Measurements from ENCODE around the gene FIGN. TPM values are rescaled to one million over a fixed set of nuclear protein-coding genes. Genes with fewer than 3 reads are reported as not detected.

The FIGN gene
- total and polyA plus RNA-seq, 2 of the 4 experiments (the other 2 are of a cell fraction), result 0.77 to 0.90 TPM

DNA sequence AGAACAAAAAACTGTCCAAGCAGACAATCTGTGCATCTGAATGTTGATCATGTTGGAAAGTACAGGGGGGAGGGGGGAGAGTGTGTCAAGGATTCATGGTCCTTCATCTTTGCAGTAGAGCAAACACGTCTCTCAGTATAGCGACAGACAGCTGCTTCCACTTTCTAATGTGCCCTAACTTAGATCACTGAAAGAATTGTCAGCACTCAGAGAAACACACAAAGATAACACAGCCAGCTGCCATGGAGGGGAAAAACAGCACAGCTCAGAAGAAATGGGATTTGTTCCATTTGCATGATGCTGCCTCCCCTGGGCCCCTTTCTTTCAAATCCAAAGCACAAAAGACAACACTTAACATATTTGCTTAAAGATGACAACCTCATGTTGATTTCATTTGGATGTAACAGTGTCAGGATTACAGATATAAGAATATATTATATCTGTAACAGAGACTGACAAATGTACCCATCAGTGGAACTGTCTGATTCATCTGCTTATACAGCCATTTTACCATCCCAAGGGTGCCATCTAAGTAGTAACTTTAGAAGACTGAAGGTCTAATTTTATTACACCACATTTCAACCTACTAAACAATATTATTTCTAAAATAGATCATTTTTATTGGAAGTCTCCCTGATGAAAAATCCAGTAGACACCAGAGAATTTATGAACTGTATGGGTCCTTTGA is 17.7 kb downstream of the FIGN start:
- Histone ChIP-seq H3K27ac (ENCODE audit: insufficient read depth, low read length) (no peak overlapping the region), H3K9me3 (ENCODE audit: control insufficient read depth, insufficient read depth, low read length) (no peaks in the 10 kb centered on the region), H3K14ac (replicated peaks; ENCODE audit: low read depth, low read length) (peak overlapping the region; percentile 36; the same call in 1 of the 2 replicates), H2AK9ac (replicated peaks; ENCODE audit: low read depth, low read length, poor library complexity) (no peak overlapping the region), H2BK5ac (ENCODE audit: low read depth, low read length, poor library complexity, severe bottlenecking) (no peak overlapping the region), H4K8ac (ENCODE audit: low read depth in 2 of 2, low read length in 2 of 2) (no peak overlapping the region), H3K56ac (ENCODE audit: extremely low read depth, insufficient read depth, low read length) (no peak overlapping the region), H3K79me1 (ENCODE audit: low read depth in 1 of 2, low read length in 2 of 2) (no peaks in the 10 kb centered on the region; a peak in 1 of 4 replicates), H4K5ac (ENCODE audit: low read depth, low read length) (no peak overlapping the region), H3K27me3 (ENCODE audit: control insufficient read depth, insufficient read depth, low read length) (no peaks in the 10 kb centered on the region), H4K91ac (ENCODE audit: insufficient read depth, low read depth, low read length) (no peak overlapping the region), H3K4me1 (ENCODE audit: control insufficient read depth, insufficient read depth, low read length) (no peaks in the 10 kb centered on the region), H4K20me1 (ENCODE audit: insufficient read depth, low read length) (no peaks in the 10 kb centered on the region; the same call in 1 of the 2 replicates), H3K4me3 (ENCODE audit: insufficient read depth, low read depth, low read length) (no peak overlapping the region), H3K9me1 (ENCODE audit: insufficient read depth, low read length) (peaks cover 3% of the 10 kb centered on the region; the same call in 1 of the 2 replicates), H2BK120ac (ENCODE audit: low read depth, low read length) (no peak overlapping the region), H3K9ac (ENCODE audit: low read depth, low read length) (no peak overlapping the region), H3K23ac (ENCODE audit: low read depth, low read length) (no peak overlapping the region; the same call in 1 of the 2 replicates), H3K4me2 (ENCODE audit: low read depth, low read length) (no peak overlapping the region), H3K36me3 (ENCODE audit: control insufficient read depth, insufficient read depth, low read length) (no peaks in the 10 kb centered on the region), H2AK5ac (ENCODE audit: low read depth, low read length) (no peak overlapping the region), H3K18ac (ENCODE audit: low read depth, low read length) (no peak overlapping the region), H2AFZ (replicated peaks; ENCODE audit: low read length, poor library complexity) (no peak overlapping the region), H2BK20ac (ENCODE audit: low read depth, low read length) (no peak overlapping the region), H2BK15ac (ENCODE audit: low read depth, low read length) (no peak overlapping the region), H3K4ac (ENCODE audit: low read depth, low read length) (no peak overlapping the region)
- intact Hi-C loops (cut with micrococcal nuclease), result no loop called here
- BruUV-seq (replicated peaks), result no TSS peak
- dilution Hi-C loops (cut with HindIII; ENCODE audit: low sequenced_read_pairs, unreplicated experiment), result no loop called here
- no peak for TF ChIP-seq CHD1 (IDR thresholded peaks at IDR 0.05; ENCODE audit: low read depth, low read length)
- no peak for TF ChIP-seq POLR2A (IDR thresholded peaks at IDR 0.05; ENCODE audit: low read depth, low read length)
- TF ChIP-seq, protein P1, sequence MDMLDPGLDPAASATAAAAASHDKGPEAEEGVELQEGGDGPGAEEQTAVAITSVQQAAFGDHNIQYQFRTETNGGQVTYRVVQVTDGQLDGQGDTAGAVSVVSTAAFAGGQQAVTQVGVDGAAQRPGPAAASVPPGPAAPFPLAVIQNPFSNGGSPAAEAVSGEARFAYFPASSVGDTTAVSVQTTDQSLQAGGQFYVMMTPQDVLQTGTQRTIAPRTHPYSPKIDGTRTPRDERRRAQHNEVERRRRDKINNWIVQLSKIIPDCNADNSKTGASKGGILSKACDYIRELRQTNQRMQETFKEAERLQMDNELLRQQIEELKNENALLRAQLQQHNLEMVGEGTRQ (IDR thresholded peaks at IDR 0.05; ENCODE audit: low read depth, low read length), result no peak
- TF ChIP-seq FOS (IDR thresholded peaks at IDR 0.05; ENCODE audit: low read depth, low read length), result no peak
- TF ChIP-seq MXI1 (IDR thresholded peaks at IDR 0.05; ENCODE audit: borderline replicate concordance, low read depth, low read length), result no peak
- no peak for TF ChIP-seq MAZ (IDR thresholded peaks at IDR 0.05; ENCODE audit: borderline replicate concordance, low read depth, low read length)
- TF ChIP-seq MAFK (IDR thresholded peaks at IDR 0.05; ENCODE audit: low read depth, low read length), result no peak
- no peak for TF ChIP-seq BHLHE40 (IDR thresholded peaks at IDR 0.05; ENCODE audit: low read depth, low read length)
- TF ChIP-seq CEBPB (IDR thresholded peaks at IDR 0.05; ENCODE audit: low read depth, low read length), result no peak
- TF ChIP-seq, protein P2, sequence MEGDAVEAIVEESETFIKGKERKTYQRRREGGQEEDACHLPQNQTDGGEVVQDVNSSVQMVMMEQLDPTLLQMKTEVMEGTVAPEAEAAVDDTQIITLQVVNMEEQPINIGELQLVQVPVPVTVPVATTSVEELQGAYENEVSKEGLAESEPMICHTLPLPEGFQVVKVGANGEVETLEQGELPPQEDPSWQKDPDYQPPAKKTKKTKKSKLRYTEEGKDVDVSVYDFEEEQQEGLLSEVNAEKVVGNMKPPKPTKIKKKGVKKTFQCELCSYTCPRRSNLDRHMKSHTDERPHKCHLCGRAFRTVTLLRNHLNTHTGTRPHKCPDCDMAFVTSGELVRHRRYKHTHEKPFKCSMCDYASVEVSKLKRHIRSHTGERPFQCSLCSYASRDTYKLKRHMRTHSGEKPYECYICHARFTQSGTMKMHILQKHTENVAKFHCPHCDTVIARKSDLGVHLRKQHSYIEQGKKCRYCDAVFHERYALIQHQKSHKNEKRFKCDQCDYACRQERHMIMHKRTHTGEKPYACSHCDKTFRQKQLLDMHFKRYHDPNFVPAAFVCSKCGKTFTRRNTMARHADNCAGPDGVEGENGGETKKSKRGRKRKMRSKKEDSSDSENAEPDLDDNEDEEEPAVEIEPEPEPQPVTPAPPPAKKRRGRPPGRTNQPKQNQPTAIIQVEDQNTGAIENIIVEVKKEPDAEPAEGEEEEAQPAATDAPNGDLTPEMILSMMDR (conservative IDR thresholded peaks at IDR 0.05; ENCODE audit: low read depth, low read length), result no peak
- no peak for TF ChIP-seq RAD21 (IDR thresholded peaks at IDR 0.05; ENCODE audit: low read length)
- no peak for TF ChIP-seq RCOR1 (IDR thresholded peaks at IDR 0.05; ENCODE audit: insufficient replicate concordance, low read length)
- no peak for TF ChIP-seq RFX5 (IDR thresholded peaks at IDR 0.05; ENCODE audit: low read depth, low read length)
- in situ Hi-C loops (cut with MboI; ENCODE audit: low sequenced_read_pairs), result no loop called here
- ATAC-seq (ENCODE audit: low read depth) (peak; percentile 29; the same call in 1 of the 2 replicates), DNase-seq (no peak)
- ChIA-PET POLR2A (ENCODE audit: unreplicated experiment) (no interaction called here), CTCF (no interaction called here)
- WGBS, 2 experiments (ENCODE audit: extremely low coverage in 2 of 2, insufficient read length in 1 of 2), result no CpG with 5 or more reads among the region's 2 CpGs

Measured in IMR-90 (cell line).